GM21423 (cell line): Measurements from ENCODE around the gene F7.
"Not testable (repeated sequence)": the region's sequence is repeated elsewhere in the genome, so short reads cannot be mapped to it uniquely, and the experiment has no call there.

Source experiments
- ATAC-seq: cut with Tn5 transposase; IDR thresholded peaks from one replicate; pipeline ENCODE4 v1.9.1; 2021; ENCODE audit warnings: mild to moderate bottlenecking, moderate library complexity; ENCODE audit not compliant: unreplicated experiment

Gene F7

GRCh38 chr13:113070855-113071254 lies 34.7 kb upstream of the F7 start:
- no peak for ATAC-seq

- ATAC-seq = no peak
Observed at GRCh38 chr13:113072376-113072775, 33.2 kb upstream of the F7 start.

- no peak for ATAC-seq
Observed at GRCh38 chr13:113073942-113074341, 31.6 kb upstream of the F7 start.

GRCh38 chr13:113074401-113074800 lies 31.2 kb upstream of the F7 start:
- ATAC-seq = no peak

- no peak for ATAC-seq
Observed at GRCh38 chr13:113074876-113075275, 30.7 kb upstream of the F7 start.

- no peak for ATAC-seq
Observed at GRCh38 chr13:113075711-113076110, 29.9 kb upstream of the F7 start.

- ATAC-seq = no peak
Observed at GRCh38 chr13:113076681-113077401, 28.8 kb upstream of the F7 start.

- ATAC-seq = no peak
Observed at GRCh38 chr13:113077566-113077952, 28.0 kb upstream of the F7 start.

- ATAC-seq = no peak
Observed at GRCh38 chr13:113077953-113078901, 27.4 kb upstream of the F7 start.

- ATAC-seq = no peak
Observed at GRCh38 chr13:113078902-113079780, 26.4 kb upstream of the F7 start.

- not testable (repeated sequence) for ATAC-seq
Observed at GRCh38 chr13:113079781-113080080, 25.9 kb upstream of the F7 start.

GRCh38 chr13:113080361-113080831 lies 25.2 kb upstream of the F7 start:
- ATAC-seq = no peak

GRCh38 chr13:113080901-113081521 lies 24.6 kb upstream of the F7 start:
- no peak for ATAC-seq

GRCh38 chr13:113082198-113083021 lies 23.2 kb upstream of the F7 start:
- no peak for ATAC-seq

- ATAC-seq = no peak
Observed at GRCh38 chr13:113083022-113083373, 22.6 kb upstream of the F7 start.

- no peak for ATAC-seq
Observed at GRCh38 chr13:113083402-113084061, 22.1 kb upstream of the F7 start.

GRCh38 chr13:113084094-113084942 lies 21.3 kb upstream of the F7 start:
- ATAC-seq = no peak

GRCh38 chr13:113084943-113085540 lies 20.5 kb upstream of the F7 start:
- no peak for ATAC-seq
